Effector memory CD8-positive, alpha-beta T cell (primary cell): Measurements from ENCODE around the gene C1GALT1C1.
"Not testable (repeated sequence)": the region's sequence is repeated elsewhere in the genome, so short reads cannot be mapped to it uniquely, and the experiment has no call there.

Source experiments
- ATAC-seq: fragments of 150-1000 bp; cut with Tn5 transposase; replicated peaks from 2 replicates; pipeline ENCODE4 v1.10.0; 2021; ENCODE audit warnings: mild to moderate bottlenecking, moderate library complexity
- DNase-seq, 3 experiments: peaks; one replicate each; pipeline ENCODE4 v3.0.0; 2021
- H3K27ac Mint-ChIP-seq, 2 donors: one replicate each; pipeline ENCODE4 v1.8.0; 2022; ENCODE audit warnings: mild to moderate bottlenecking in 2 of 2, mixed read lengths in 2 of 2, moderate library complexity in 2 of 2
- H3K27me3 Mint-ChIP-seq, 2 donors: one replicate each; pipeline ENCODE4 v1.8.0; 2022; ENCODE audit warnings: mixed read lengths in 2 of 2
- H3K36me3 Mint-ChIP-seq: one replicate; pipeline ENCODE4 v1.8.0; 2022; ENCODE audit warnings: mild to moderate bottlenecking, moderate library complexity, mixed read lengths; ENCODE audit not compliant: insufficient read depth
- H3K4me1 Mint-ChIP-seq, 2 donors: one replicate each; pipeline ENCODE4 v1.8.0; 2022; ENCODE audit warnings: low read depth in 2 of 2, mixed read lengths in 2 of 2
- H3K4me3 Mint-ChIP-seq, 2 donors: one replicate each; pipeline ENCODE4 v1.8.0; 2022; ENCODE audit warnings: mild to moderate bottlenecking in 2 of 2, mixed read lengths in 2 of 2, moderate library complexity in 2 of 2
- H3K9me3 Mint-ChIP-seq, 2 donors: one replicate each; pipeline ENCODE4 v1.8.0; 2022; ENCODE audit warnings: mixed read lengths in 2 of 2
- total RNA-seq, 9 experiments: gene quantifications; one replicate each; lab custom pipeline; 2026; lab: John Stamatoyannopoulos, UW

The C1GALT1C1 gene
- 5.4 to 38.2 (median 24.1) reads per million in 9 experiments for total RNA-seq

- DNase-seq (peak; percentile 88 to 89 (median 89)), ATAC-seq (peak; percentile 90)
- H3K27me3 Mint-ChIP-seq: no peaks in the 10 kb centered on the region
- peaks cover 3 to 7% of the 10 kb centered on the region in 2 donors for H3K4me1 Mint-ChIP-seq
- no peaks in the 10 kb centered on the region for H3K9me3 Mint-ChIP-seq
- peak within 1 kb of the TSS; percentile 76 to 88 for H3K4me3 Mint-ChIP-seq
- peak within 1 kb of the TSS; percentile 94 to 97 for H3K27ac Mint-ChIP-seq
- H3K36me3 Mint-ChIP-seq: peaks cover 5% of the 10 kb centered on the region
These were observed at the start of gene C1GALT1C1 for GRCh38 chrX:120629667-120630537. TSS of gene C1GALT1C1 (minus strand) at chrX:120630054. CDS start at chrX:120627166, 2,888 bp downstream.

- ATAC-seq (no peak), DNase-seq (no peak)
- peaks cover 3 to 7% of the 10 kb centered on the region in 2 donors for H3K4me1 Mint-ChIP-seq
- H3K4me3 Mint-ChIP-seq: no peak overlapping the region
- H3K9me3 Mint-ChIP-seq: no peaks in the 10 kb centered on the region
- H3K27me3 Mint-ChIP-seq: no peaks in the 10 kb centered on the region
- H3K36me3 Mint-ChIP-seq: no peaks in the 10 kb centered on the region
- H3K27ac Mint-ChIP-seq: no peak overlapping the region
These were observed 47.3 kb upstream of the C1GALT1C1 start for GRCh38 chrX:120677004-120677652.

- no peaks in the 10 kb centered on the region for H3K27me3 Mint-ChIP-seq
- no peak overlapping the region for H3K27ac Mint-ChIP-seq
- H3K36me3 Mint-ChIP-seq: no peaks in the 10 kb centered on the region
- no peaks in the 10 kb centered on the region for H3K4me1 Mint-ChIP-seq
- no peaks in the 10 kb centered on the region for H3K9me3 Mint-ChIP-seq
- no peak for DNase-seq
- H3K4me3 Mint-ChIP-seq: no peak overlapping the region
- no peak for ATAC-seq
These were observed 43.1 kb upstream of the C1GALT1C1 start for GRCh38 chrX:120672841-120673530.

- Mint-ChIP-seq H3K27me3 (no peaks in the 10 kb centered on the region), H3K27ac (no peak overlapping the region), H3K4me1 (no peaks in the 10 kb centered on the region), H3K36me3 (no peaks in the 10 kb centered on the region), H3K9me3 (no peaks in the 10 kb centered on the region), H3K4me3 (no peak overlapping the region)
- DNase-seq (no peak), ATAC-seq (no peak)
These were observed 42.5 kb upstream of the C1GALT1C1 start for GRCh38 chrX:120672389-120672788.

GRCh38 chrX:120671963-120672362 lies 42.1 kb upstream of the C1GALT1C1 start:
- Mint-ChIP-seq H3K4me1 (no peaks in the 10 kb centered on the region), H3K27me3 (no peaks in the 10 kb centered on the region), H3K9me3 (no peaks in the 10 kb centered on the region), H3K36me3 (no peaks in the 10 kb centered on the region), H3K27ac (no peak overlapping the region), H3K4me3 (no peak overlapping the region)
- ATAC-seq: no peak
- no peak for DNase-seq

- no peaks in the 10 kb centered on the region for H3K9me3 Mint-ChIP-seq
- no peak overlapping the region for H3K27ac Mint-ChIP-seq
- ATAC-seq (no peak), DNase-seq (no peak)
- no peak overlapping the region for H3K4me3 Mint-ChIP-seq
- no peaks in the 10 kb centered on the region for H3K27me3 Mint-ChIP-seq
- peaks cover 0 to 2% of the 10 kb centered on the region in 2 donors for H3K4me1 Mint-ChIP-seq
- no peaks in the 10 kb centered on the region for H3K36me3 Mint-ChIP-seq
These were observed 38.5 kb upstream of the C1GALT1C1 start for GRCh38 chrX:120668357-120668756.

GRCh38 chrX:120664535-120664934 lies 34.7 kb upstream of the C1GALT1C1 start:
- H3K4me3 Mint-ChIP-seq, ATAC-seq, H3K27ac Mint-ChIP-seq: not testable (repeated sequence)

GRCh38 chrX:120664081-120664480 lies 34.2 kb upstream of the C1GALT1C1 start:
- Mint-ChIP-seq H3K4me3 (no peak overlapping the region), H3K27me3 (no peaks in the 10 kb centered on the region), H3K36me3 (no peaks in the 10 kb centered on the region), H3K27ac (no peak overlapping the region), H3K9me3 (no peaks in the 10 kb centered on the region), H3K4me1 (peaks cover 0 to 2% of the 10 kb centered on the region in 2 donors)
- DNase-seq (no peak), ATAC-seq (no peak)

More at GRCh38 chrX:120664535-120664934, 34.7 kb upstream of the C1GALT1C1 start:
- DNase-seq, H3K36me3 Mint-ChIP-seq, H3K27me3 Mint-ChIP-seq, H3K9me3 Mint-ChIP-seq, H3K4me1 Mint-ChIP-seq: not testable (repeated sequence)

GRCh38 chrX:120662662-120663061 lies 32.8 kb upstream of the C1GALT1C1 start:
- DNase-seq (no peak), ATAC-seq (no peak)
- no peak overlapping the region for H3K27ac Mint-ChIP-seq
- H3K9me3 Mint-ChIP-seq: no peaks in the 10 kb centered on the region
- H3K36me3 Mint-ChIP-seq: no peaks in the 10 kb centered on the region
- H3K4me1 Mint-ChIP-seq: peaks cover 0 to 2% of the 10 kb centered on the region in 2 donors
- no peak overlapping the region for H3K4me3 Mint-ChIP-seq
- no peaks in the 10 kb centered on the region for H3K27me3 Mint-ChIP-seq

GRCh38 chrX:120660637-120661036 lies 30.8 kb upstream of the C1GALT1C1 start:
- Mint-ChIP-seq H3K27me3 (no peaks in the 10 kb centered on the region), H3K4me3 (no peak overlapping the region), H3K27ac (no peak overlapping the region), H3K36me3 (no peaks in the 10 kb centered on the region), H3K4me1 (peaks cover 0 to 2% of the 10 kb centered on the region in 2 donors), H3K9me3 (no peaks in the 10 kb centered on the region)
- DNase-seq (no peak), ATAC-seq (no peak)

- Mint-ChIP-seq H3K9me3 (no peaks in the 10 kb centered on the region), H3K4me3 (no peak overlapping the region), H3K4me1 (no peaks in the 10 kb centered on the region), H3K36me3 (no peaks in the 10 kb centered on the region), H3K27ac (no peak overlapping the region), H3K27me3 (no peaks in the 10 kb centered on the region)
- DNase-seq (no peak), ATAC-seq (no peak)
These were observed 23.1 kb upstream of the C1GALT1C1 start for GRCh38 chrX:120653000-120653399.

- not testable (repeated sequence) for DNase-seq, H3K9me3 Mint-ChIP-seq, H3K36me3 Mint-ChIP-seq, H3K27ac Mint-ChIP-seq, H3K27me3 Mint-ChIP-seq, H3K4me1 Mint-ChIP-seq, H3K4me3 Mint-ChIP-seq, ATAC-seq
These were observed 22.4 kb upstream of the C1GALT1C1 start for GRCh38 chrX:120652256-120652655.

GRCh38 chrX:120647127-120647526 lies 17.3 kb upstream of the C1GALT1C1 start:
- no peaks in the 10 kb centered on the region for H3K4me1 Mint-ChIP-seq
- DNase-seq (no peak), ATAC-seq (no peak)
- no peaks in the 10 kb centered on the region for H3K9me3 Mint-ChIP-seq
- no peak overlapping the region for H3K4me3 Mint-ChIP-seq
- H3K27me3 Mint-ChIP-seq: peaks cover 6% of the 10 kb centered on the region in 2 donors
- H3K36me3 Mint-ChIP-seq: no peaks in the 10 kb centered on the region
- no peak overlapping the region for H3K27ac Mint-ChIP-seq
